GM13976 (cell line): Measurements from ENCODE around the gene WRAP73.

Experiments used
- DNase-seq: peaks from one replicate; pipeline ENCODE4 v3.0.0; 2012; ENCODE audit warnings: low spot score
- in situ Hi-C: fragments of 300-500 bp; cut with MboI; formaldehyde crosslinking; loops from one replicate; pipeline ENCODE4 v1.12.0; 2022; ENCODE audit warnings: low sequenced_read_pairs, mixed read lengths, inconsistent platforms; ENCODE audit not compliant: unreplicated experiment
- TF ChIP-seq, protein P1 (sequence below): IDR thresholded peaks from 2 replicates; pipeline ENCODE4 v1.5.1; 2012; ENCODE audit warnings: borderline replicate concordance, mild to moderate bottlenecking; ENCODE audit not compliant: insufficient read depth; ENCODE audit errors: extremely low read depth, missing control alignments, control extremely low read depth

The WRAP73 gene

DNA sequence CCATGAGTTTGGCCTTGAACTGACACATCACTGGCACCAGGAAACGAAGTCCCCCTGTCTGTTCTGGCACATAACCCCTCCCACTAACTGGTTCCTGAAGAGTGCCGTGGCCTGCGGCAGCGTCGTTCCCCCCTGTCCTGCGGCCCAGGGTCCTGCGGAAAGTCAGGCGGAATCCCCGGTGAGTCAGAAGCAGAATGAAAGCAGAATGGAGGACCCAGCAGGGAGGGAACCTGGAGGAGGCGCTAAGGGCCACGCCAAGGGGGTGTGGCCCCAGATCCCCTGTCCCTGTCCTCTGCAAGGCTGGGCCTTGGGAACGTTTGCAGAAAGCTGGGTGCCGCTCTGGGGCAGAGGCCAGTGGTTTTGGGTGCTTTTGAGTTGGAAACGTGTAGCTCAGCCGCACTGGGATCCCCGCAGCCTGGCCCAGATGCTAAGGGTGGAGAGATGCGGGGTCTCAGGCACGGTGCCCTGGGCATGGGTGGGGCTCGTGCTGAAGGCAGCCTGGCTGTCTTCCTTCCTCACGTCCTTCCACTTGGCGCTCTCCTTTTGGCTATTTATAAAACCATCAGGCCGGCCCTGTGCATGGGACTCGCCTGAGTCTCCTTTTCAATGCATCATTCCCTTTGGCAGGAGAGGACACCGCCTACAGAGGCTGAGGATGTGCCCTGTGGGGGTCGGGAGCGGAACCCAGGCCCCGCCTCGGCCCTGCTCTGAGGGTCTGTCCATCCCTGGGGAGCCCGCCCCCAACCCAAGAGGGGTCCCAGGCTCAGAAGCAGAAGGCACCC, 38.6 kb upstream of the WRAP73 start:
- peak; percentile 79 for DNase-seq
- in situ Hi-C loops: no loop called here
- TF ChIP-seq, protein P1, sequence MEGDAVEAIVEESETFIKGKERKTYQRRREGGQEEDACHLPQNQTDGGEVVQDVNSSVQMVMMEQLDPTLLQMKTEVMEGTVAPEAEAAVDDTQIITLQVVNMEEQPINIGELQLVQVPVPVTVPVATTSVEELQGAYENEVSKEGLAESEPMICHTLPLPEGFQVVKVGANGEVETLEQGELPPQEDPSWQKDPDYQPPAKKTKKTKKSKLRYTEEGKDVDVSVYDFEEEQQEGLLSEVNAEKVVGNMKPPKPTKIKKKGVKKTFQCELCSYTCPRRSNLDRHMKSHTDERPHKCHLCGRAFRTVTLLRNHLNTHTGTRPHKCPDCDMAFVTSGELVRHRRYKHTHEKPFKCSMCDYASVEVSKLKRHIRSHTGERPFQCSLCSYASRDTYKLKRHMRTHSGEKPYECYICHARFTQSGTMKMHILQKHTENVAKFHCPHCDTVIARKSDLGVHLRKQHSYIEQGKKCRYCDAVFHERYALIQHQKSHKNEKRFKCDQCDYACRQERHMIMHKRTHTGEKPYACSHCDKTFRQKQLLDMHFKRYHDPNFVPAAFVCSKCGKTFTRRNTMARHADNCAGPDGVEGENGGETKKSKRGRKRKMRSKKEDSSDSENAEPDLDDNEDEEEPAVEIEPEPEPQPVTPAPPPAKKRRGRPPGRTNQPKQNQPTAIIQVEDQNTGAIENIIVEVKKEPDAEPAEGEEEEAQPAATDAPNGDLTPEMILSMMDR: no peak

DNA sequence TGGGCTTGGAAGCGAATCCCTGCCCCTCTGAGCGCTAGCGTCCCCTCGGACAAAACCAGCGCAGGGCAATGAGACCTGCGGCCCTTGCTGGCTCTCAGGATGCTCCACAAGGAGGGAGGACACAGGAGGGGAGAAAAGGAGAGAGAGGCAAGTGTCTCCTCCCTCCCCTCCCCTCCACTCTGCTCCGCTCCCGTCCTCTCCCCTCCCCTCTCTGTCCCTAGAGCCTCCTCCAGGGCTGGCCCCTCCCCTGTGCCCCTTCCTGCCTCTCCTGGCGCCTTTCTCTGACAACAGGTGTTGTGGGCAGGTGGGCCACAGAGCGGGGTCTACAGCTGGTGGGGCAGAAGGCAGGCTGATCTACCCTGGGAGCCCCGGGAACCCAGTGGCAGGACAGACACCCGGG, 37.6 kb upstream of the WRAP73 start:
- DNase-seq: no peak
- TF ChIP-seq, protein P1: no peak

GRCh38 chr1:3685906-3686305, 36.0 kb upstream of the WRAP73 start:
- no peak for DNase-seq
- TF ChIP-seq, protein P1: no peak
- in situ Hi-C loops: no loop called here

More for the DNA sequence above, 37.6 kb upstream of the WRAP73 start:
- in situ Hi-C loops: no loop called here

GRCh38 chr1:3685222-3685621, 35.3 kb upstream of the WRAP73 start:
- TF ChIP-seq, protein P1: no peak
- no peak for DNase-seq
- in situ Hi-C loops: no loop called here

- DNase-seq: no peak
- in situ Hi-C loops: no loop called here
- TF ChIP-seq, protein P1: no peak
Observed at GRCh38 chr1:3683992-3684391, 34.1 kb upstream of the WRAP73 start.

DNA sequence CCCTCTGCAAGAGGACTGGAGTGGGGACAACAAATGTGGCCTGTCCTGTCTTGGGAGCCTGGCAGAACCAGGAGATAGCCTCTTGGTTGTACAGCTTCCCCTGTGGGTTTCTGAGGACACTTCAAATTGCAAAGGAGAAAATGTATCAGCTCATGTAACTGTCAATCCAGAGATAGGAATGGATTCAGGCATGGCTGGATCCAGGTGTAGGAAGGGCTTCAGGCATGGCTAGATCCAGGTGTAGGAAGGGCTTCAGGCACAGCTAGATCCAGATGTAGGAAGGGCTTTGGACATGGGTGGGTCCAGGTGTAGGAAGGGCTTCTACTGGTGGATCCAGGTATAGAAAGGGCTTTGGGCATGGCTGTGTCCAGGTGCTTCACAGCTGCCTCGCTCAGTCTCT, 33.3 kb upstream of the WRAP73 start:
- DNase-seq: no peak
- in situ Hi-C loops: no loop called here
- TF ChIP-seq, protein P1: no peak
